ENCODE results near the gene PPP2R5B. TPM values are rescaled to one million over a fixed set of nuclear protein-coding genes. Genes with fewer than 3 reads are reported as not detected.

The PPP2R5B gene
- total and polyA plus RNA-seq, 9 donors = 8.0 to 16.2 (median 12.2) TPM

DNA sequence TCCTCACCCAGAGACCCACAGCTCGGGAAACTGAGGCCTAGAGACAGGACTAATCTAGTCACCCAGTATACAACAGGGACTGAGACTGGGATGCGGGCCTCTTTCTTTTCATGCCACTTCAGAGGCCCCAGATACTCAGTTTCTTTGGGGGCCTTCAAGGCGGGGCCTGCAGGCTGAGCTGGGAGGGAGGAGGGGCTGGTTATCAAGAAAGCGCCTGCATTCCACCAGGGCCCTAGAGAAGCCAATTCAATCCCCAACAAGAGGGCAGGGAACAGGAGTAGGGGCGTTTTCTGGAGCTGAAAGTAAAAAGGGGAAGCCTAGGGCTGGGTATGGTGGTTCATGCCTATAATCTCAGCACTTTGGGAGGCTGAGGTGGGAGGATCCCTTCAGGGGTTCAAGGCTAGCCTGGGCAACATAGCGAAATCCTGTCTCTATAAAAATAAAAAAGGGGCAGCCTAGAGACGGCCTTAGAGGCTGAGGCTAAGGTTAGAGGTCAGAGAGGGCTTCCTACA lies 9.1 kb upstream of the PPP2R5B start:
- Histone ChIP-seq H3K4me3 (peak overlapping the region; percentile 99), H3K27me3 (no peaks in the 10 kb centered on the region), H3K36me3 (no peaks in the 10 kb centered on the region), H3K4me1 (ENCODE audit: insufficient read depth) (peaks cover 6% of the 10 kb centered on the region), H3K27ac (peak overlapping the region in 1 of 2 donors; percentile 58), H3K9me3 (no peaks in the 10 kb centered on the region)
- intact Hi-C loops (cut with DNase I) = loop anchor here in 1 of 4 donors (10.0 kb wide), 1 partner anchor 199 kb away; the partner anchor contains the start of genes TM7SF2 and ZNHIT2
- WGBS, 3 donors = 64 to 68% (median 68%) methylated on average over 7 of the region's 7 CpGs
- TF ChIP-seq EP300 (IDR thresholded peaks at IDR 0.05) (no peak), POLR2A (IDR thresholded peaks at IDR 0.05) (no peak)
- TF ChIP-seq, protein P1, sequence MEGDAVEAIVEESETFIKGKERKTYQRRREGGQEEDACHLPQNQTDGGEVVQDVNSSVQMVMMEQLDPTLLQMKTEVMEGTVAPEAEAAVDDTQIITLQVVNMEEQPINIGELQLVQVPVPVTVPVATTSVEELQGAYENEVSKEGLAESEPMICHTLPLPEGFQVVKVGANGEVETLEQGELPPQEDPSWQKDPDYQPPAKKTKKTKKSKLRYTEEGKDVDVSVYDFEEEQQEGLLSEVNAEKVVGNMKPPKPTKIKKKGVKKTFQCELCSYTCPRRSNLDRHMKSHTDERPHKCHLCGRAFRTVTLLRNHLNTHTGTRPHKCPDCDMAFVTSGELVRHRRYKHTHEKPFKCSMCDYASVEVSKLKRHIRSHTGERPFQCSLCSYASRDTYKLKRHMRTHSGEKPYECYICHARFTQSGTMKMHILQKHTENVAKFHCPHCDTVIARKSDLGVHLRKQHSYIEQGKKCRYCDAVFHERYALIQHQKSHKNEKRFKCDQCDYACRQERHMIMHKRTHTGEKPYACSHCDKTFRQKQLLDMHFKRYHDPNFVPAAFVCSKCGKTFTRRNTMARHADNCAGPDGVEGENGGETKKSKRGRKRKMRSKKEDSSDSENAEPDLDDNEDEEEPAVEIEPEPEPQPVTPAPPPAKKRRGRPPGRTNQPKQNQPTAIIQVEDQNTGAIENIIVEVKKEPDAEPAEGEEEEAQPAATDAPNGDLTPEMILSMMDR (IDR thresholded peaks at IDR 0.05) = no peak
- no peak for DNase-seq

DNA sequence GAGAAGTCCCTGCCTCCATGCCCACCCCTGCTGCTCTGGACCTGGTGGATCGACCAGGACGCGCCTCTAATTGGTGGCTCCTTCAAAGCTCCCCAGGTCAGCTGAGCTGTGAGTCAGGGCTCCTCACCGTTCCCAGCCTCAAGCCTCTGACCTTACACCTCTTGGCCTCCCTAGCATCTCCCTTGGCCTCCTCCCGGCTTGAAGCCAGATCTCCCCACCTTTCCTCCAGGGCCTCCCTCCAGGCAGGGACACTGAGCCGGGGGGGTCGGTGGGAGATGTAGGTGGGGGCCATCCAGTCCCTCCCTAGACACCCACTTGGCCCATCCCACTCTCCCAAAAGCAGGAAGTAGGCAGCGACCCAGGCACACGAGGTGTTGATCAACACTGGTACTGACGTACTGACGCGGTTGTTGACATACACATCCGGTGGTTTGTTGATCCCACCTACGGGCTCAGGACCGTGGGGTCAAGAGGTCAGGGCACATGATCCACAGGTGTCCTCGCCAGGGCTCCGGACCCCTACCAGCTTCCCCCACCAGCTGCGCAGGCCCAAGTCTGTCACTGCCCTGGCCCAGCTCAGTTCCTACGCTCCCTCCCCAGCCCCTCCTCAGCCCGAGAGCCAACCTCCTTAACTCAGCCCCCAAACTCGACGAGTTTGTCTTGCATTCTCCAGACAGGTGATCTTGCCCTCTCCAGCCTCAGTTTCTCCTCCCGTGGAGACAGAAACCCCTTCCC lies 8.3 kb upstream of the PPP2R5B start:
- H3K36me3 ChIP-seq = no peaks in the 10 kb centered on the region
- peak overlapping the region; percentile 58 to 64 for H3K27ac ChIP-seq
- H3K27me3 ChIP-seq = no peaks in the 10 kb centered on the region
- no peaks in the 10 kb centered on the region for H3K9me3 ChIP-seq
- DNase-seq = peak; percentile 68 to 78 (median 71)
- peak overlapping the region; percentile 99 for H3K4me3 ChIP-seq
- peaks cover 6% of the 10 kb centered on the region for H3K4me1 ChIP-seq (ENCODE audit: insufficient read depth)
- intact Hi-C loops (cut with DNase I) = loop anchor here in 1 of 4 donors (10.0 kb wide), 1 partner anchor 199 kb away; the partner anchor contains the start of genes TM7SF2 and ZNHIT2
- TF ChIP-seq EP300 (IDR thresholded peaks at IDR 0.05) = no peak
- TF ChIP-seq POLR2A (IDR thresholded peaks at IDR 0.05) = peak; percentile 11
- WGBS, 3 donors = 4 to 6% (median 5%) methylated on average over 23 of the region's 23 CpGs

DNA sequence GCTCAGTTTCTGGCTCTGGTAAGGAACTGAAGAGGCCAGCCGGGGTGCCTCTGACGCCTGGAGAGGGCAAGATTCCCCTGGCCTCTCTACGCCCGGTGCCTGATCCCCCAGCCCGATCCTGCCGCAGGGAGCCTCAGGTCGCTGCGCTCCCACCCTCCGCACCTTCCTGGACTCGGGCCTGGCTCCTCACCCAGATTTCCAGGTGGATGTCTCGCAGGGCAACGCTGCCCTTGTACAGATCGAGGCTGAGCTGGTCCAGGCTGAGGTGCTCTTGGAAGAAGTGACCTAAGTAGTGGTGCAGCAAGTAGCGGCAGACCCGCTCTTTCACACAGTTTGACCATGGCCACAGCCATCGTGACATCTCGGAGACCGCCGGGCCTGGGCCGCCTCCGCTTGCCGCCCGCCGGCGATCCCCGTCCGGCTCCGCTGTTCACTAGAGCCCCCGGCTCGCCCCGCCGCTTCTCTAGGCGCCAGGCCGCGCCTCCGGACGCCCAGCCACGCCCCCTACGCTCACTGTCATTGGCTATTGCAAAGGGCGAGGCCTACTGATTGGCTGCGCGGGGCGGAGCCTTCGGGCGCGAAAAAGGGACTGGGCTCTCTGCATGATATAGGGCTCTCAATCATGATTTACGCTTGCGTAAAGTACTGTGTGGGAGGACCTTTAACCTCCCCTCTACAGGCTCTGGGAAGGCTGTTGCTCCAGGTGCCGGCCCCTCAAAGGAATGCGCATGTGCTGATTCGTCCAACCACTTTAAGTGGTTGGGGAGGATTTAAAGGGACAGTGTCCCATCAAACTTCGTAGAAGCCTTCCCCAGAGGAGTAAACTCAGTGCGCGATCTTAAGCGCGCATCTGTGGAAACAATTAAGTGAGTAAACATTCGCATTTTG lies 7.5 kb upstream of the PPP2R5B start, which contains the start of gene ATG2A:
Gene ATG2A, minus strand, starts transcription at position 435 of the 888 bp plus-strand sequence. Its CDS starts 74 bp downstream, at position 361.
- 0 to 1% (median 1%) methylated on average over 53 to 57 of the region's 57 CpGs for WGBS, 3 donors
- H3K9me3 ChIP-seq = no peaks in the 10 kb centered on the region
- H3K4me1 ChIP-seq (ENCODE audit: insufficient read depth) = peaks cover 6% of the 10 kb centered on the region
- H3K27ac ChIP-seq = peak within 1 kb of the TSS; percentile 58 to 64
- intact Hi-C loops (cut with DNase I) = loop anchor here in 1 of 4 donors (10.0 kb wide), 1 partner anchor 198 kb away; the partner anchor contains the start of genes TM7SF2 and ZNHIT2
- peak; percentile 99 for DNase-seq
- peak within 1 kb of the TSS; percentile 99 for H3K4me3 ChIP-seq
- TF ChIP-seq POLR2A (IDR thresholded peaks at IDR 0.05) = peak; percentile 80
- TF ChIP-seq, protein P1 (IDR thresholded peaks at IDR 0.05) = no peak
- no peaks in the 10 kb centered on the region for H3K36me3 ChIP-seq
- no peaks in the 10 kb centered on the region for H3K27me3 ChIP-seq

DNA sequence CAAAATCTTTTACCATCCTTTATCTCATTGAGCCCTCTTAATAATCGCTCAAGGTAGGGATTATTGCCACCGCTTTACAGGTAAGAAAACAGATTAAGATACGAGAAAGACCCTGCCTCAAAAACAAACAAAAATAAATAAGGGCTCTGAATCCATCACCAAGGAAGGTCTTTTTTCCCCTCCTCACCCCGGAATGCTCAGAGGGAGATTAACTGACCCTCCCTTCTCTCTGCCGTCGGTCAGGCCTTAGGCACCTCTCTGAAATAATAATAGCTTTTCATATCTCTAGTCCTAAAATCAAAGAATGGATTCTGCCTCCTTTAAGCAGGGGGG lies 6.9 kb upstream of the PPP2R5B start:
- H3K36me3 ChIP-seq = no peaks in the 10 kb centered on the region
- H3K9me3 ChIP-seq = no peaks in the 10 kb centered on the region
- peak overlapping the region; percentile 32 for H3K4me3 ChIP-seq
- DNase-seq = no peak
- peaks cover 6% of the 10 kb centered on the region for H3K4me1 ChIP-seq (ENCODE audit: insufficient read depth)
- 1 to 5% (median 3%) methylated on average over 6 of the region's 6 CpGs for WGBS, 3 donors
- intact Hi-C loops (cut with DNase I) = loop anchor here in 1 of 4 donors (10.0 kb wide), 1 partner anchor 197 kb away; the partner anchor contains the start of genes TM7SF2 and ZNHIT2
- peak overlapping the region in 1 of 2 donors; percentile 62 for H3K27ac ChIP-seq
- no peaks in the 10 kb centered on the region for H3K27me3 ChIP-seq
- TF ChIP-seq, protein P1 (IDR thresholded peaks at IDR 0.05) = no peak
- peak; percentile 30 for TF ChIP-seq POLR2A (IDR thresholded peaks at IDR 0.05)

All from ovary (tissue), 9 donors.